HFFc6 (cell line): ENCODE data around the gene WDPCP. TPM values are rescaled to one million over a fixed set of nuclear protein-coding genes. Genes with fewer than 3 reads are reported as not detected.

Experiments
- DNase-seq: peaks from one replicate; pipeline ENCODE4 v3.0.0-alpha.2; 2018
- H3K27ac Mint-ChIP-seq: 2 replicates; pipeline ENCODE4 v1.8.0; 2020; ENCODE audit warnings: mild to moderate bottlenecking, mixed read lengths
- H3K27me3 Mint-ChIP-seq: 2 replicates; pipeline ENCODE4 v1.8.0; 2021; ENCODE audit warnings: mild to moderate bottlenecking, moderate library complexity, mixed read lengths; ENCODE audit not compliant: insufficient read depth
- H3K36me3 Mint-ChIP-seq: 2 replicates; pipeline ENCODE4 v1.8.0; 2021; ENCODE audit warnings: low read depth, mixed read lengths
- H3K4me1 Mint-ChIP-seq: 2 replicates; pipeline ENCODE4 v1.8.0; 2020; ENCODE audit warnings: low read depth, mixed read lengths
- H3K4me3 Mint-ChIP-seq: 2 replicates; pipeline ENCODE4 v1.8.0; 2020; ENCODE audit warnings: mild to moderate bottlenecking, moderate library complexity, mixed read lengths
- H3K9me3 Mint-ChIP-seq: 2 replicates; pipeline ENCODE4 v1.8.0; 2020; ENCODE audit warnings: mild to moderate bottlenecking, mixed read lengths
- total RNA-seq, 6 experiments: library from RNA; stranded (reverse); fragmentation: NEBNext Ultra II Directional; extraction: Animal tissue kit (Norgen Biotek cat#: 25700); gene quantifications; 2 replicates in 1 of 6; 3 replicates in 5 of 6; pipeline ENCODE4 v1.2.3, GENCODE V29; 2021
- TF ChIP-seq, protein P1 (sequence below): fragments of 200-600 bp; sonication (generic); IDR thresholded peaks from 2 replicates; pipeline ENCODE4 v1.5.0; 2021; ENCODE audit warnings: antibody characterized with exemption, mild to moderate bottlenecking

Gene WDPCP
- total RNA-seq, 6 experiments from 2014 or later: 3.0 to 5.9 (median 4.6) TPM

DNA sequence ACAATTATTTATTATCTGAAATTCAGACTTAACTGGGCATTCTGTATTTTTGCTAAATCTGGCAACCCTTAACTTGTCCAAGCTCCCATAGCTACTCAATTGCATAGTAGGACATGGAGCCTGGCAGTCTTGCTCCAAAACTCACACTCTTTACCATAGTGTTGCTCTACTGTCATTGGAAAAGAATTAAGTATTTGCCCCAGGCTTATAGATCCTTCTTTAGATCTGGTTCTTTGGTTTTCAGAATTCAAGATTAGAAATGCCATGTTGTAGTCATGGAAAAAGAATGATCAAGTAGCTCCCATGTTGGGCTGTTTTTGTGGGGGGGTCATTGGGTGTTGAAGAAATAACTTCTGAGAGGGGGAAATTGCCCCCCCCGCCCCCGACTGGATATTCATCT lies 240.9 kb downstream of the WDPCP start:
- no peak overlapping the region for H3K27ac Mint-ChIP-seq
- H3K4me1 Mint-ChIP-seq: no peaks in the 10 kb centered on the region
- TF ChIP-seq, protein P1, sequence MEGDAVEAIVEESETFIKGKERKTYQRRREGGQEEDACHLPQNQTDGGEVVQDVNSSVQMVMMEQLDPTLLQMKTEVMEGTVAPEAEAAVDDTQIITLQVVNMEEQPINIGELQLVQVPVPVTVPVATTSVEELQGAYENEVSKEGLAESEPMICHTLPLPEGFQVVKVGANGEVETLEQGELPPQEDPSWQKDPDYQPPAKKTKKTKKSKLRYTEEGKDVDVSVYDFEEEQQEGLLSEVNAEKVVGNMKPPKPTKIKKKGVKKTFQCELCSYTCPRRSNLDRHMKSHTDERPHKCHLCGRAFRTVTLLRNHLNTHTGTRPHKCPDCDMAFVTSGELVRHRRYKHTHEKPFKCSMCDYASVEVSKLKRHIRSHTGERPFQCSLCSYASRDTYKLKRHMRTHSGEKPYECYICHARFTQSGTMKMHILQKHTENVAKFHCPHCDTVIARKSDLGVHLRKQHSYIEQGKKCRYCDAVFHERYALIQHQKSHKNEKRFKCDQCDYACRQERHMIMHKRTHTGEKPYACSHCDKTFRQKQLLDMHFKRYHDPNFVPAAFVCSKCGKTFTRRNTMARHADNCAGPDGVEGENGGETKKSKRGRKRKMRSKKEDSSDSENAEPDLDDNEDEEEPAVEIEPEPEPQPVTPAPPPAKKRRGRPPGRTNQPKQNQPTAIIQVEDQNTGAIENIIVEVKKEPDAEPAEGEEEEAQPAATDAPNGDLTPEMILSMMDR: no peak
- H3K27me3 Mint-ChIP-seq: peaks cover 2% of the 10 kb centered on the region; the same call in 1 of the 2 replicates
- H3K4me3 Mint-ChIP-seq: no peak overlapping the region
- H3K9me3 Mint-ChIP-seq: peaks cover 23% of the 10 kb centered on the region
- no peak for DNase-seq
- H3K36me3 Mint-ChIP-seq: peaks cover 21% of the 10 kb centered on the region

DNA sequence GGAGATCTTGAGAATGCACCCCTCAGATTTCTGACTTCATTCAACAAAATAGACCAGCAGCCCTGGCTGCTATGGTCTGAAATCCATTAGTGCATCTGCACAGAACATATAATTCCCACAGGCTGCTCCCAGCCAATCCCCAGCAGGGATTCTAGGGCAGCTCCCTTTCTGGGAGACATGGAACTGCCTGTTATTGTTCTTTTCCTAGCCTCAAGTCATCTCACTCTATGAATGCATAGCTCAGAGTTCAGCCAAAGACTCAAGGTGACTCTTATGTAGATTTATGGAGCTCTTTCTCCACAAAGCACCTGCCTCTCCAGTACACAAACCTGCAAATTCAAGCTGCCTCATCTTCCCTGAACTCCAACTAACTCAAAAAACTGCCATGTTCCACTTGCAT lies 241.9 kb downstream of the WDPCP start:
- H3K27ac Mint-ChIP-seq: no peak overlapping the region
- H3K27me3 Mint-ChIP-seq: peaks cover 2% of the 10 kb centered on the region; the same call in 1 of the 2 replicates
- no peaks in the 10 kb centered on the region for H3K4me1 Mint-ChIP-seq
- peaks cover 20% of the 10 kb centered on the region for H3K36me3 Mint-ChIP-seq
- DNase-seq: no peak
- H3K4me3 Mint-ChIP-seq: no peak overlapping the region
- peaks cover 23% of the 10 kb centered on the region for H3K9me3 Mint-ChIP-seq
- TF ChIP-seq, protein P1: no peak

DNA sequence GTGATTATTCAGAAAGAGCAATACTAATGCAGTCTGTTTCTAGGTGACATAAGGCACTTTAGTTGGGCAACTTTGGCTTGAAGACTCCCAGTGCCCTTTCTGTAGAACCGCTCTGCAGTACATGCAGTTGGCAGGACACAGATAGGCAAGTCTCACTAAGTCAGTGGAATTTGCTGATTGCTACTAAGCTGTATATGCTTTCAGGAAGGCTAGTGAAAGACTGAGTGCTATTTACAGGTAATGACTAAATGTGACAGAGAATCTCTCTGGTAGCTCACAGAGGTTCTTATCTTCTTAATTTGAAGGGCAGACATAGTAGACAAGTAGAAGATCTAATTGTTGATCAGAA lies 243.0 kb downstream of the WDPCP start:
- Mint-ChIP-seq H3K36me3 (peaks cover 17% of the 10 kb centered on the region), H3K27ac (no peak overlapping the region), H3K27me3 (no peaks in the 10 kb centered on the region), H3K4me1 (no peaks in the 10 kb centered on the region), H3K4me3 (no peak overlapping the region), H3K9me3 (peaks cover 23% of the 10 kb centered on the region)
- no peak for DNase-seq
- TF ChIP-seq, protein P1: no peak

DNA sequence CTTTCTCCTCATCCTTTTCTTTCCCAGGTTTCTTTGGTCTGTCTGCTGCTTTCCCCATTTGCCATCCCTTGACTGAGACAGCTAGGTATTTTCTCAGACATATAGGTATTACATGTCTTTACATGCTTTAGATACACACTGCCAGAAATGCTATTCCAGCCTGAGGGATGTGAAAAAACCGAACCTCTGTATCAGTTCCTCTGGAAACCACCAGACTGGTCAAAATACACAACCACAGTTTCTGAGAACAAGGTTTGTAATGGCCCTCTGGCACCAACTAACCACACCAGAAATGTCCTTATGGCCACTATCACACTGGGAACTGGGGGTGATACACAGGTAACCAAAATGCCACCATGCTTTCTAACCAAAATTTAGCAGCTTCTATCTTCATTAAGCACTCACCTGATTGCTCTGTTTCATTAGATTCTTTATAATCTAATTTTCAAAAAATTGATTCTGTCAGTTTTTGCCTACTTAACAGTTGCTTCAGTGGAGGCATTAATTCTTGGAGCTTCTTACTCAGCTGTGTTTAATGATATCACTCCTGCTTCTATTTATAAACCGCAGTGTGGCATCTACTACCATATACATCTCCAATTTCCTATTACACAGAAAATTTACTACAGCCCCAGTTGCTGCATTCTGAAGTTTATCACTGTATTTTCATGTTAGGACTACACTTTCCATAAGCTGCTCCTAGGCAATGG lies 243.5 kb downstream of the WDPCP start:
- peaks cover 17% of the 10 kb centered on the region for H3K36me3 Mint-ChIP-seq
- DNase-seq: no peak
- H3K4me1 Mint-ChIP-seq: no peaks in the 10 kb centered on the region
- peaks cover 23% of the 10 kb centered on the region for H3K9me3 Mint-ChIP-seq
- H3K27me3 Mint-ChIP-seq: no peaks in the 10 kb centered on the region
- H3K27ac Mint-ChIP-seq: no peak overlapping the region
- TF ChIP-seq, protein P1: no peak
- H3K4me3 Mint-ChIP-seq: no peak overlapping the region

DNA sequence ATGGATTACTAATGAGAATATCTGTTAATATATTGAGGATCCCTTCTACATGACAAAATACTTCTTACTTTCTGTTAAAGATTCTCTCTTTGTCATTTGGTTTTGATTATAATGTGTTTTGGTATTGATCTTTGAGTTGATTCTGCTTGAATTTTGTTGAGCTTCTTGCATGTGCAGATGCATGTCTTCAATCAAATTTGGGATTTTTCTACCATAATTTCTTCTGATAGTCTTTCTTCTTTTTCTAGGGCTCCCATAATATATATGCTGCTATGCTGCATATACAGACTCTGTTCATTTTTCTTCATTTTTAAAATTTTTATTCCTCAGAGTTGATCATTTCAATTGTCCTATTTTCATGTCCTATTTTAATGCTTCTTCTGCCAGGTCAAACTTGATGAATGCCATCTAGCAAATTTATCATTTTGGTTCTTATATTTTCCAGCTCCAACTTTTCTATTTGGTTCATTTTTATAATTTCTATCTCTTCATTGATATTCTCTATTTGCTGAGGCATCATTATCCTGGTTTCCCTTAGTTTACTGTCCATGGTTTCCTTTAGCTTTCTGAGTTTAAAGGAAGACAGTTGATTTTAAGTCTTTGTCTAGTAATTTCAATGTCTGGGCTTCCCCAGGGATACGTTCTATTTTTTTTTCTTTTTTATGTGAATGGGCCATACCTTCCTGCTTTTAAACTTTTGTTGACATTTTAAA lies 244.7 kb downstream of the WDPCP start:
- no peak for DNase-seq
- H3K27ac Mint-ChIP-seq: no peak overlapping the region
- no peaks in the 10 kb centered on the region for H3K4me1 Mint-ChIP-seq
- peaks cover 17% of the 10 kb centered on the region for H3K36me3 Mint-ChIP-seq
- peaks cover 23% of the 10 kb centered on the region for H3K9me3 Mint-ChIP-seq
- no peak overlapping the region for H3K4me3 Mint-ChIP-seq
- TF ChIP-seq, protein P1: no peak
- no peaks in the 10 kb centered on the region for H3K27me3 Mint-ChIP-seq
